OCI-LY7 (cell line): ENCODE data around the gene LRRC36. TPM values are rescaled to one million over a fixed set of nuclear protein-coding genes. Genes with fewer than 3 reads are reported as not detected.

Experiments used
- BruUV-seq: library from RNA; stranded (reverse); fragments of 400-500 nt; replicated peaks from 2 replicates; lab custom pipeline; 2021; lab: Mats Ljungman, UMichigan
- CTCF ChIA-PET: fragments of 300-600 bp; sonication (Branson Sonifier 250); formaldehyde crosslinking; loops from one replicate; lab custom pipeline; 2022; ENCODE audit warnings: antibody characterized with exemption; ENCODE audit not compliant: unreplicated experiment; lab: Charles Lee
- POLR2A ChIA-PET: fragments of 300-600 bp; sonication (Branson Sonifier 250); formaldehyde crosslinking; loops from one replicate; lab custom pipeline; 2022; ENCODE audit warnings: antibody characterized with exemption; lab: Charles Lee
- DNase-seq: peaks from one replicate; pipeline ENCODE4 v3.0.0-alpha.2; 2015; ENCODE audit warnings: low spot score
- H2AFZ ChIP-seq: fragments of 200-600 bp; sonication (generic), shearing (Covaris generic); 2 replicates; pipeline ENCODE4 v1.6.1; 2014; ENCODE audit warnings: mild to moderate bottlenecking, antibody characterized with exemption, low read length, moderate library complexity
- H3K27ac ChIP-seq: fragments of 200-600 bp; sonication (generic); 2 replicates; pipeline ENCODE4 v1.5.1; 2014; ENCODE audit warnings: mixed run types, low read depth, mild to moderate bottlenecking, moderate library complexity, low read length, inconsistent platforms; ENCODE audit not compliant: poor library complexity, severe bottlenecking
- H3K36me3 ChIP-seq: fragments of 200-600 bp; sonication (generic); 2 replicates; pipeline ENCODE4 v1.6.1; 2014; ENCODE audit warnings: mild to moderate bottlenecking, antibody characterized with exemption, low read length, moderate library complexity, mixed read lengths; ENCODE audit not compliant: insufficient read depth
- H3K4me1 ChIP-seq: fragments of 200-600 bp; sonication (generic); 2 replicates; pipeline ENCODE4 v1.5.1; 2014; ENCODE audit warnings: mild to moderate bottlenecking, low read length; ENCODE audit not compliant: insufficient read depth, poor library complexity, severe bottlenecking
- H3K4me2 ChIP-seq: fragments of 200-600 bp; sonication (generic); 2 replicates; pipeline ENCODE4 v1.6.1; 2014; ENCODE audit warnings: mild to moderate bottlenecking, low read length
- H3K4me3 ChIP-seq: fragments of 200-600 bp; sonication (generic); 2 replicates; pipeline ENCODE4 v1.5.1; 2014; ENCODE audit warnings: mild to moderate bottlenecking, low read depth, low read length; ENCODE audit not compliant: poor library complexity, severe bottlenecking
- H3K79me2 ChIP-seq: fragments of 200-600 bp; sonication (generic); 2 replicates; pipeline ENCODE4 v1.6.1; 2016; ENCODE audit warnings: low read depth, mild to moderate bottlenecking, low read length, moderate library complexity, mixed read lengths; ENCODE audit not compliant: insufficient read depth
- H3K9me2 ChIP-seq: fragments of 200-600 bp; sonication (generic); 2 replicates; pipeline ENCODE4 v1.6.1; 2016; ENCODE audit warnings: mild to moderate bottlenecking, low read length, mixed read lengths; ENCODE audit not compliant: insufficient read depth
- H3K9me3 ChIP-seq: fragments of 200-600 bp; sonication (generic); 2 replicates; pipeline ENCODE4 v1.6.1; 2014; ENCODE audit warnings: mild to moderate bottlenecking, mixed run types, low read length, mixed read lengths
- H4K20me1 ChIP-seq: fragments of 200-600 bp; sonication (generic); 2 replicates; pipeline ENCODE4 v1.6.1; 2014; ENCODE audit warnings: mild to moderate bottlenecking, antibody characterized with exemption, low read length, moderate library complexity, mixed read lengths; ENCODE audit not compliant: insufficient read depth
- CTCF ChIP-seq: fragments of 200-600 bp; sonication (generic); conservative IDR thresholded peaks from 2 replicates; pipeline ENCODE4 v1.5.1; 2014; ENCODE audit warnings: mild to moderate bottlenecking, antibody characterized with exemption, low read length, moderate library complexity, mixed read lengths
- EZH2phosphoT487 ChIP-seq: fragments of 200-600 bp; sonication (generic); IDR thresholded peaks from 2 replicates; pipeline ENCODE4 v1.6.1; 2018; ENCODE audit warnings: low read depth, borderline replicate concordance, mild to moderate bottlenecking, mixed run types, antibody characterized with exemption, low read length, moderate library complexity, mixed read lengths
- intact Hi-C: fragments of 100-400 bp; cut with micrococcal nuclease; formaldehyde crosslinking; loops from one replicate; pipeline ENCODE4 v1.10.0; 2022; ENCODE audit not compliant: unreplicated experiment
- total RNA-seq, 2 experiments: library from RNA; depleted of rRNA in 1 of 2; stranded (reverse); fragments of >200 nt in 1 of 2; shearing (Covaris generic) in 1 of 2; gene quantifications; 2 replicates each; pipeline ENCODE4 v1.2.3, GENCODE V29; 2014 to 2022

LRRC36 gene
- total RNA-seq, 2 experiments from 2014 or later = not detected

- TF ChIP-seq CTCF = no peak
- TF ChIP-seq EZH2phosphoT487 = no peak
- DNase-seq = no peak
- no TSS peak for BruUV-seq
- Histone ChIP-seq H2AFZ (no peak overlapping the region), H3K4me3 (no peak overlapping the region), H3K79me2 (no peaks in the 10 kb centered on the region), H4K20me1 (no peaks in the 10 kb centered on the region), H3K36me3 (no peaks in the 10 kb centered on the region), H3K4me2 (no peak overlapping the region), H3K9me3 (no peaks in the 10 kb centered on the region), H3K27ac (no peak overlapping the region), H3K4me1 (no peaks in the 10 kb centered on the region), H3K9me2 (no peaks in the 10 kb centered on the region)
- CTCF ChIA-PET = interaction anchor here (0.6 kb wide), 1 partner anchor 29 kb away, joined by 4 read pairs; no protein-coding TSS in a partner anchor
- POLR2A ChIA-PET = interaction anchor here (0.6 to 0.7 kb wide), 2 partner anchors 42 to 129 kb away, joined by 3 to 4 read pairs; no protein-coding TSS in a partner anchor
- intact Hi-C loops = loop anchor here (1.0 to 5.0 kb wide), 3 partner anchors 51 to 138 kb away; partner anchors contain the start of gene PLEKHG4
These were observed 72.1 kb downstream of the LRRC36 start for GRCh38 chr16:67398546-67399217.

GRCh38 chr16:67399218-67399733 lies 72.7 kb downstream of the LRRC36 start:
- Histone ChIP-seq H3K4me2 (no peak overlapping the region), H3K9me3 (no peaks in the 10 kb centered on the region), H3K79me2 (no peaks in the 10 kb centered on the region), H3K9me2 (no peaks in the 10 kb centered on the region), H3K4me3 (no peak overlapping the region), H3K27ac (no peak overlapping the region), H3K36me3 (no peaks in the 10 kb centered on the region), H2AFZ (no peak overlapping the region), H3K4me1 (no peaks in the 10 kb centered on the region), H4K20me1 (no peaks in the 10 kb centered on the region)
- intact Hi-C loops = loop anchor here (1.0 to 5.0 kb wide), 3 partner anchors 52 to 139 kb away; partner anchors contain the start of gene PLEKHG4
- ChIA-PET POLR2A (no interaction called here), CTCF (interaction anchor here (0.6 kb wide), 2 partner anchors 18 to 524 kb away, joined by 3 read pairs; no protein-coding TSS in a partner anchor)
- TF ChIP-seq EZH2phosphoT487 = no peak
- peak; percentile 78 for TF ChIP-seq CTCF
- peak; percentile 52 for DNase-seq
- no TSS peak for BruUV-seq
